HG03159 (cell line): ENCODE measurements around the gene CRABP2.

Experiments
- ATAC-seq: cut with Tn5 transposase; IDR thresholded peaks from one replicate; pipeline ENCODE4 v1.9.1; 2021; ENCODE audit warnings: mild to moderate bottlenecking, moderate library complexity; ENCODE audit not compliant: unreplicated experiment

Gene CRABP2

GRCh38 chr1:156711011-156711817 is 5.8 kb upstream of the CRABP2 start:
- no peak for ATAC-seq

GRCh38 chr1:156709757-156710489 is 4.5 kb upstream of the CRABP2 start:
- no peak for ATAC-seq

- no peak for ATAC-seq
Measured at GRCh38 chr1:156709031-156709430, 3.6 kb upstream of the CRABP2 start.

GRCh38 chr1:156708218-156708661 is 2.9 kb upstream of the CRABP2 start:
- no peak for ATAC-seq

- no peak for ATAC-seq
Measured at GRCh38 chr1:156707417-156708217, 2.2 kb upstream of the CRABP2 start.

GRCh38 chr1:156706657-156707416 is 1.5 kb upstream of the CRABP2 start:
- no peak for ATAC-seq

GRCh38 chr1:156705918-156706656 is 704 bp upstream of the CRABP2 start:
- ATAC-seq, result no peak

GRCh38 chr1:156704930-156705320 is 458 bp downstream of the CRABP2 start:
- ATAC-seq, result no peak

- ATAC-seq, result no peak
Measured at GRCh38 chr1:156704166-156704711, 1.1 kb downstream of the CRABP2 start.

- no peak for ATAC-seq
Measured at GRCh38 chr1:156703741-156704140, 1.6 kb downstream of the CRABP2 start.

- ATAC-seq, result no peak
Measured at GRCh38 chr1:156703336-156703735, 2.0 kb downstream of the CRABP2 start.

- ATAC-seq, result no peak
Measured at GRCh38 chr1:156700736-156701531, 4.4 kb downstream of the CRABP2 start.

GRCh38 chr1:156698995-156699394 is 6.4 kb downstream of the CRABP2 start:
- ATAC-seq, result no peak

- no peak for ATAC-seq
Measured at GRCh38 chr1:156697481-156697880, 7.9 kb downstream of the CRABP2 start.

- no peak for ATAC-seq
Measured at GRCh38 chr1:156696755-156697154, 8.6 kb downstream of the CRABP2 start.

GRCh38 chr1:156694690-156694962 is 10.8 kb downstream of the CRABP2 start:
- no peak for ATAC-seq

- ATAC-seq, result no peak
Measured at GRCh38 chr1:156693848-156694689, 11.3 kb downstream of the CRABP2 start.
